Measurements from ENCODE around the gene AKR1B1.

- TF ChIP-seq SPI1 (IDR thresholded peaks at IDR 0.05; ENCODE audit: low read depth, low read length) (no peak), POLR2A (IDR thresholded peaks at IDR 0.05; ENCODE audit: low read depth, low read length) (no peak), TAF1 (IDR thresholded peaks at IDR 0.05; ENCODE audit: low read depth, low read length) (no peak), POLR2AphosphoS5 (IDR thresholded peaks at IDR 0.05; ENCODE audit: low read depth, low read length) (no peak), PAX5 (IDR thresholded peaks at IDR 0.05; ENCODE audit: insufficient read depth, low read length, severe bottlenecking) (no peak), POU2F2 (IDR thresholded peaks at IDR 0.05; ENCODE audit: low read depth, low read length) (no peak)
Observed at GRCh38 chr7:134450294-134451000, 8.5 kb downstream of the AKR1B1 start.
